ENCODE results near the gene OGDHL.

GRCh38 chr10:49743464-49744075 lies 18.6 kb downstream of the OGDHL start:
- TF ChIP-seq, protein P1, sequence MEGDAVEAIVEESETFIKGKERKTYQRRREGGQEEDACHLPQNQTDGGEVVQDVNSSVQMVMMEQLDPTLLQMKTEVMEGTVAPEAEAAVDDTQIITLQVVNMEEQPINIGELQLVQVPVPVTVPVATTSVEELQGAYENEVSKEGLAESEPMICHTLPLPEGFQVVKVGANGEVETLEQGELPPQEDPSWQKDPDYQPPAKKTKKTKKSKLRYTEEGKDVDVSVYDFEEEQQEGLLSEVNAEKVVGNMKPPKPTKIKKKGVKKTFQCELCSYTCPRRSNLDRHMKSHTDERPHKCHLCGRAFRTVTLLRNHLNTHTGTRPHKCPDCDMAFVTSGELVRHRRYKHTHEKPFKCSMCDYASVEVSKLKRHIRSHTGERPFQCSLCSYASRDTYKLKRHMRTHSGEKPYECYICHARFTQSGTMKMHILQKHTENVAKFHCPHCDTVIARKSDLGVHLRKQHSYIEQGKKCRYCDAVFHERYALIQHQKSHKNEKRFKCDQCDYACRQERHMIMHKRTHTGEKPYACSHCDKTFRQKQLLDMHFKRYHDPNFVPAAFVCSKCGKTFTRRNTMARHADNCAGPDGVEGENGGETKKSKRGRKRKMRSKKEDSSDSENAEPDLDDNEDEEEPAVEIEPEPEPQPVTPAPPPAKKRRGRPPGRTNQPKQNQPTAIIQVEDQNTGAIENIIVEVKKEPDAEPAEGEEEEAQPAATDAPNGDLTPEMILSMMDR (IDR thresholded peaks at IDR 0.05): no peak
- no peak for TF ChIP-seq EP300 (IDR thresholded peaks at IDR 0.05)
- TF ChIP-seq POLR2A (IDR thresholded peaks at IDR 0.05): no peak

All from gastroesophageal sphincter (tissue), 3 donors.